GM10248 (cell line): ENCODE results near the gene PREP.

ENCODE experiments used
- CTCF ChIA-PET: fragments of 300-600 bp; sonication (Branson Sonifier 250); formaldehyde crosslinking; extraction: SDS; loops from one replicate; lab custom pipeline; 2021; ENCODE audit warnings: antibody characterized with exemption; lab: Yijun Ruan, JAX
- POLR2A ChIA-PET: fragments of 350-650 bp; sonication (Branson Sonifier 250); formaldehyde crosslinking; extraction: SDS; loops from one replicate; lab custom pipeline; 2020; ENCODE audit warnings: antibody characterized with exemption; lab: Yijun Ruan, JAX
- DNase-seq: peaks from one replicate; pipeline ENCODE4 v3.0.0; 2012; ENCODE audit errors: extremely low spot score
- TF ChIP-seq, protein P1 (sequence below): IDR thresholded peaks from 2 replicates; pipeline ENCODE4 v1.5.1; 2012; ENCODE audit warnings: mild to moderate bottlenecking, low read depth; ENCODE audit errors: extremely low read depth, missing control alignments, control extremely low read depth

Gene PREP

DNA sequence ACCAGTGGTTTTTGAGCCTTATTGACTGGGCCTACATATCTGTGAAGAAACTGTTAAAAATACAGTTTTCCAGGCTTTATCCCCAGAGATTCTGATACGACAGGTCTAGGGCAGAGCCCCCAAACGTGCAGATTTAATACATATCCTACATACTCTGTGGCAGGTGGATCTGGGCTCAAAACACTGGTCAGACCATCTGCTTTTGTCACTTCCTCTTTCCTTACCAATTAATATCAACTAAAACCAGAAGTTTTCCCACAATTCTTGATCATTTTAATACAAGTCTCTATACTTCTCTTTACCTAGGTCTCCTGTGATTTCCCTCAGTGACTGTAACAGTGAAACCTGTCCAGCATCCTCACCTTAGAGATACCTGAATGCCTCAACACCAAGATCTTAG lies 108.8 kb downstream of the PREP start:
- ChIA-PET CTCF (interaction anchor here (0.9 to 1.4 kb wide), 3 partner anchors 11 to 206 kb away, joined by 3 to 4 read pairs (median 3); partner anchors contain the start of gene PREP), POLR2A (interaction anchor here (0.6 kb wide), 1 partner anchor 261 kb away, joined by 3 read pairs; no protein-coding TSS in a partner anchor)
- DNase-seq, result no peak

DNA sequence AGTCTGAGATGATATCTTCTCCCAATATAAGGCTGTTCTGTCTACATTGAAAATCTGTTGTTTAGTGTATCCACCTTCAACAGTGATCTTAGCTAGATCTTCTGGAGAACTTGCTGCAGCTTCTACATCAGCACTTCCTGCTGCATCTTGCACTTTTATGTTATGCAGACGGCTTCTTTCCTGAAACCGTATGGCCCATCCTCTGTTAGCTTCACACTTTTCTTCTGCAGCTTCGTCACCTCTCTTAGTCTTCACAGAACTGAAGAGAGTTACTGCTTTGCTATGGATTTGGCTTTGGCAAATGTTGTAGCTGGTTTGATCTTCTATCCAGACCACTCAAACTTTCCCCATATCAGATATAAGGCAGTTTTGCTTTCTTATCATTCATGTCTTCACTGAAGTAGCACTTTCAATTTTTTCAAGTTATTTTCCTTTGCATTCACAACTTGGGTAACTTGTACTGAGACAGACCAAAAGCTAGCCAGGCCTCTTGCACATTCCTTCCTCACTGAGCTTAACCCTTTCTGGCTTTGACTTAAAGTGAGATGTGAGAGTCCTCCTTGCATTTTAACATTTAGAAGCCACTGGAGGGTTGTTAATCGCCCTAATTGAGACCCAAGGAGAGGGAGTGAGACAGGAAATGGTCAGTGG lies 110.1 kb downstream of the PREP start:
- TF ChIP-seq, protein P1, sequence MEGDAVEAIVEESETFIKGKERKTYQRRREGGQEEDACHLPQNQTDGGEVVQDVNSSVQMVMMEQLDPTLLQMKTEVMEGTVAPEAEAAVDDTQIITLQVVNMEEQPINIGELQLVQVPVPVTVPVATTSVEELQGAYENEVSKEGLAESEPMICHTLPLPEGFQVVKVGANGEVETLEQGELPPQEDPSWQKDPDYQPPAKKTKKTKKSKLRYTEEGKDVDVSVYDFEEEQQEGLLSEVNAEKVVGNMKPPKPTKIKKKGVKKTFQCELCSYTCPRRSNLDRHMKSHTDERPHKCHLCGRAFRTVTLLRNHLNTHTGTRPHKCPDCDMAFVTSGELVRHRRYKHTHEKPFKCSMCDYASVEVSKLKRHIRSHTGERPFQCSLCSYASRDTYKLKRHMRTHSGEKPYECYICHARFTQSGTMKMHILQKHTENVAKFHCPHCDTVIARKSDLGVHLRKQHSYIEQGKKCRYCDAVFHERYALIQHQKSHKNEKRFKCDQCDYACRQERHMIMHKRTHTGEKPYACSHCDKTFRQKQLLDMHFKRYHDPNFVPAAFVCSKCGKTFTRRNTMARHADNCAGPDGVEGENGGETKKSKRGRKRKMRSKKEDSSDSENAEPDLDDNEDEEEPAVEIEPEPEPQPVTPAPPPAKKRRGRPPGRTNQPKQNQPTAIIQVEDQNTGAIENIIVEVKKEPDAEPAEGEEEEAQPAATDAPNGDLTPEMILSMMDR, result no peak
- no peak for DNase-seq
- POLR2A ChIA-PET, result no interaction called here
- CTCF ChIA-PET, result interaction anchor here (1.3 kb wide), 1 partner anchor 110 kb away, joined by 3 read pairs; the partner anchor contains the start of gene PREP

More for the DNA sequence above, 108.8 kb downstream of the PREP start:
- TF ChIP-seq, protein P1, result no peak

DNA sequence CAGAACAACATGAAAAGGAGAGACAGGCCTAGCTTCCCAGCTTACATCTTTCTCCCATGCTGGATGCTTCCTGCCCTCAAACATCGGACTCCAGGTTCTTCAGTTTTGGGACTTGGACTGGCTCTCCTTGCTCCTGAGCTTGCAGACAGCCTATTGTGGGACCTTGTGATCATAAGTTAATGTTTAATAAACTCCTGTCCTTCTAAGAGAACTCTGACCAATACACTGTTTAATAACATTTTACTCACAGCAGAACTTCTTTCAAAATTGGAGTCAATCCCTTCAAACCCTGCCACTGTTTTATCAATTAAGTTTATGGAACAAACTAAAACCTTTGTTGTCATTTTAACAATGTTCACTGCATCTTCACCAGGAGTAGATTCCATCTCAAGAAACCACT lies 111.4 kb downstream of the PREP start:
- TF ChIP-seq, protein P1, result no peak
- CTCF ChIA-PET, result no interaction called here
- no peak for DNase-seq
- POLR2A ChIA-PET, result no interaction called here

DNA sequence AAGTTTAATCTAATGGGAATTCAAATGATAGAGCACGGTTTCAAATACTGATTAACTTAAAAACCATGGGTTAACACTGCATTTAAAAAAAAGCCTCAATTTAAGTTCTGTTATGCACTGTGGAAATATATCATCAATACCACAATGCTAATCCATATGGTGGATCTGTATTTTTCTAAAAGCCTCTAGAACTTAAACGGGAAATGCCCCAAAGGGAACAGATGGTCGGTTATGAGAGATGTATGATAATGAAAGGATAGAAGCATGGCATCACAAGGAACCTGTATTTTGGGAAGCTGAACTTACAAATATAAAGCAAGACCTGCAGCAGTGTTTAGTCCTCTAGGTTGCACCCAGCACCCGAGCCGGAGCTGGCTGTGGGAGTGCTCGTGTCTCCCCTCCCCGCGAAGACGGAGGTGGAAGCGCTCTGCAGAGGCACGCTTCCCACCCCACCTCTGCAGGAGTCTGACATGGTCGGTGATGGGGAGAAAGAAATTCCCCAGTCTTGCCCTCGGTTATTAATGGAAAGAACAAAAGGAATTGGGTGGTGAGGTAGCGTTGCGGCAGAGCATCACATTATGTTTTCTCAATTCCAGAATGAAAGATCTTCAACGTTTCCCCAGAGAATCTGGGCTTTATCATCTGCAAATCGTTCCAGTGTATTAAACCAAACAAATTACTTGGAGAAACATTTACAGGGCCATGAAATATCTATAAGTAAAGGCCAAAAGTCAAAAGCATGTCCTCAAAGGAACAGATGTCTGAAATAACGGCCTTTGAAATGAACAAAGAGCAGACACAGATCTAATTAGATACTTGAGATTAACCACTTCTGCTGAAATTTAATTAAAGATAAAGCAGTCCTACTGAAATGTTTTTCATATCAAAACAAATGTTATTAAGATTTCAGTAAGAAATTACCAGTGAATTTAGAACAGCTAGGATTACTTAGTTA lies 120.0 kb downstream of the PREP start:
- ChIA-PET CTCF (interaction anchor here (1.0 kb wide), 1 partner anchor 11 kb away, joined by 5 read pairs; no protein-coding TSS in a partner anchor), POLR2A (no interaction called here)
- no peak for DNase-seq
- TF ChIP-seq, protein P1, result no peak

DNA sequence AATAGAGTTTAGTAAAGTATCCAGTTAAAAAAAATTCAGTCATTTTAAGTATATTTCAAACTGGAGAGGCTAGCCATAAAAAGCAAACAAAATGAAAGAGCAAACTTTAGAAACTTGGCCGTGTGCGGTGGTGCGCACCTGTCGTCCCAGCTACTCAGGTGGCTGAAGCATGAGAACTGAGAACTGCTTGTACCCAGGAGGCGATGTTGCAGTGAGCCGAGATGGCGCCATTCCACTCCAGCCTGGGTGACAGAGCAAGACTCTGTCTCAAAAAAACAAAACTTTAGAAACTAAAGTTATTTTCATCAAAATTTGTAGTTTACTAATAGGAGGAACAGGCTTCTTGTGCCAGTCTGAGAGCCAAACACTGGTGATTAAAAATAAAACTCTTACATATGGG lies 122.8 kb downstream of the PREP start:
- no peak for DNase-seq
- TF ChIP-seq, protein P1, result no peak
- ChIA-PET CTCF (no interaction called here), POLR2A (no interaction called here)

DNA sequence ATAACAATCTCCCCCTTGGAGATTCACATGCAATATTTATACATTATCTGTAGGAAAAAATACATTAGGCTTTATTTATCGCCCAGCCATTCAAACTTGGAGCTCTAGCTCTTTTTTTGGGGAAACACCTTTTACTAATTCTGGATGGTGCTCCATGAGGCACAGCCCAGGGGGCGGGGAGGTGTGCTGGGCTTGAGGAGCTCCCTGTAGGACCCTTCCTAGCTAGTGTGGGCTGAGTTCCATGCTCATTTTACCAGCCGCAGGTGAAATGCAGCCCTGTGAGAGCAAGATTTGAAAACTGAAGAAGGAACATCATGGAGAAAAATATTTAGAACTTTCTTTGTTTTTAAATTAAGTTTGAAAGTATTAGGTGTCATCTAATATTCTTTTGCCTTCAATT lies 123.4 kb downstream of the PREP start:
- ChIA-PET POLR2A (no interaction called here), CTCF (no interaction called here)
- no peak for DNase-seq
- TF ChIP-seq, protein P1, result no peak
